ENCODE measurements around the gene MYCBP2. TPM values are rescaled to one million over a fixed set of nuclear protein-coding genes. Genes with fewer than 3 reads are reported as not detected.
"Not testable (repeated sequence)": the region's sequence is repeated elsewhere in the genome, so short reads cannot be mapped to it uniquely, and the experiment has no call there.

The MYCBP2 gene
- total RNA-seq, 1 donor from 2014 or later = 84.7 TPM

DNA sequence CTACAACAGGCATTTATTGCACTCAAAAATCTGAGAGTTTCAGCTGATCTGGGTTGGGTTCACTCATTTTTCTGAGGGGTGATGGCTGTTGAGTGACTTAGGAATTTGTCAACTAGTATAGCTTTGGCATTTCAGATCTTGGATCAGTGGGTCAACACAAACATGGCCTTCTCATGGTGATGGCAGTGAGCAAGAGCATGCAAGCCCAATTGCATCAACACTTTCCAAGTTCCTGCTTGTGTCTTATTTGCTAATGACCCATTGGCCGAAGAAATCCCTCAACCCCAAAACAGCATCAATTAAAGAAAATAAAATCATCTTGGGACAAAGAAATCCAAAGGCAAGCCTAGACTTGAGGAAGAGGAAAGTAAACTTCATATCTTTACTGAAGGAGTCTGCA, 23.9 kb upstream of the MYCBP2 start:
- H3K36me3 Mint-ChIP-seq (ENCODE audit: unreplicated experiment) = no peaks in the 10 kb centered on the region

DNA sequence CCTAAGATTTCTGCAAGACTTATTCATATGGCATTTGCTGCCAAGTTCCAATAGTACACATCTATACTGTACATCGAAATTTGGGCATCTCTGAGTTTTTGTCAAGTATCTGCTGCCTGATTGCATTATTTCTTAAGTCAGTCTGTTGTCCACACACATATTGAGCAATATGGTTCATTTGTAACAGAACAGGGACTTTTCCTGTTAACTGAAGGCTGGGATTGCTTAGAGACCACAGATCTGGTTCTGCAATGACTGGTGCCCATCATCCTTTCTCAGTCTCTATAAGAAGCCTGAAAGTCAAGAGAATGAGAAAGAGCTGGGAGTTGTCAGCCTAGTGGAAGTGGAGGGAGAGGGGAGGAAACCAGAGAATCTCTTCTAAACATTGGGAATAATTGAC, 22.5 kb upstream of the MYCBP2 start:
- no peak overlapping the region for H3K27ac Mint-ChIP-seq (ENCODE audit: unreplicated experiment)
- no peak for DNase-seq (ENCODE audit: extremely low spot score, unreplicated experiment)
- no peaks in the 10 kb centered on the region for H3K9me3 Mint-ChIP-seq (ENCODE audit: unreplicated experiment)
- no peaks in the 10 kb centered on the region for H3K4me1 Mint-ChIP-seq (ENCODE audit: unreplicated experiment)
- no peaks in the 10 kb centered on the region for H3K36me3 Mint-ChIP-seq (ENCODE audit: unreplicated experiment)
- H3K27me3 Mint-ChIP-seq (ENCODE audit: unreplicated experiment) = peaks cover 37% of the 10 kb centered on the region
- TF ChIP-seq, protein P1, sequence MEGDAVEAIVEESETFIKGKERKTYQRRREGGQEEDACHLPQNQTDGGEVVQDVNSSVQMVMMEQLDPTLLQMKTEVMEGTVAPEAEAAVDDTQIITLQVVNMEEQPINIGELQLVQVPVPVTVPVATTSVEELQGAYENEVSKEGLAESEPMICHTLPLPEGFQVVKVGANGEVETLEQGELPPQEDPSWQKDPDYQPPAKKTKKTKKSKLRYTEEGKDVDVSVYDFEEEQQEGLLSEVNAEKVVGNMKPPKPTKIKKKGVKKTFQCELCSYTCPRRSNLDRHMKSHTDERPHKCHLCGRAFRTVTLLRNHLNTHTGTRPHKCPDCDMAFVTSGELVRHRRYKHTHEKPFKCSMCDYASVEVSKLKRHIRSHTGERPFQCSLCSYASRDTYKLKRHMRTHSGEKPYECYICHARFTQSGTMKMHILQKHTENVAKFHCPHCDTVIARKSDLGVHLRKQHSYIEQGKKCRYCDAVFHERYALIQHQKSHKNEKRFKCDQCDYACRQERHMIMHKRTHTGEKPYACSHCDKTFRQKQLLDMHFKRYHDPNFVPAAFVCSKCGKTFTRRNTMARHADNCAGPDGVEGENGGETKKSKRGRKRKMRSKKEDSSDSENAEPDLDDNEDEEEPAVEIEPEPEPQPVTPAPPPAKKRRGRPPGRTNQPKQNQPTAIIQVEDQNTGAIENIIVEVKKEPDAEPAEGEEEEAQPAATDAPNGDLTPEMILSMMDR (IDR thresholded peaks at IDR 0.05) = no peak
- no peak overlapping the region for H3K4me3 Mint-ChIP-seq (ENCODE audit: unreplicated experiment)

More for the DNA sequence above, 23.9 kb upstream of the MYCBP2 start:
- H3K9me3 Mint-ChIP-seq (ENCODE audit: unreplicated experiment) = no peaks in the 10 kb centered on the region
- TF ChIP-seq, protein P1 (IDR thresholded peaks at IDR 0.05) = no peak
- H3K27ac Mint-ChIP-seq (ENCODE audit: unreplicated experiment) = no peak overlapping the region
- no peak overlapping the region for H3K4me3 Mint-ChIP-seq (ENCODE audit: unreplicated experiment)
- DNase-seq (ENCODE audit: extremely low spot score, unreplicated experiment) = no peak
- H3K4me1 Mint-ChIP-seq (ENCODE audit: unreplicated experiment) = no peaks in the 10 kb centered on the region
- H3K27me3 Mint-ChIP-seq (ENCODE audit: unreplicated experiment) = peaks cover 35% of the 10 kb centered on the region

DNA sequence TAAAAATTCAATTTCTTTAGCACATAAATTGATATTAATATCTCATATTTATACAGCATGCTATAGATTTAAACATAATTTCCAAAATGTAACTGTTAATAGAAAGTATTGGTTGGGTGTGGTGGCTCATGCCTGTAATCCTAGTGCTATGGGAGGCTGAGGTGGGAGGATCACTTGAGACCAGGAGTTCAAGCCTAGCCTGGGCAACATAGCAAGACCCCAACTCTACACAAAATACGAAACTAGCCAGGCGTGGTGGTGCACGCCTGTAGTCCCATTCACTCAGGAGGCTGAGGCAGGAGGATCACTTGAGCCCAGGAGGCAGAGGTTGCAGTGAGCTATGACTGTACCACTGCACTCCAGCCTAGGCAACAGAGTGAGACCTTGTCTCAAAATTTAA, 20.5 kb upstream of the MYCBP2 start:
- H3K27ac Mint-ChIP-seq (ENCODE audit: unreplicated experiment); H3K9me3 Mint-ChIP-seq (ENCODE audit: unreplicated experiment); H3K36me3 Mint-ChIP-seq (ENCODE audit: unreplicated experiment); H3K4me1 Mint-ChIP-seq (ENCODE audit: unreplicated experiment); DNase-seq (ENCODE audit: extremely low spot score, unreplicated experiment); H3K4me3 Mint-ChIP-seq (ENCODE audit: unreplicated experiment): not testable (repeated sequence)
- peaks cover 23% of the 10 kb centered on the region for H3K27me3 Mint-ChIP-seq (ENCODE audit: unreplicated experiment)

DNA sequence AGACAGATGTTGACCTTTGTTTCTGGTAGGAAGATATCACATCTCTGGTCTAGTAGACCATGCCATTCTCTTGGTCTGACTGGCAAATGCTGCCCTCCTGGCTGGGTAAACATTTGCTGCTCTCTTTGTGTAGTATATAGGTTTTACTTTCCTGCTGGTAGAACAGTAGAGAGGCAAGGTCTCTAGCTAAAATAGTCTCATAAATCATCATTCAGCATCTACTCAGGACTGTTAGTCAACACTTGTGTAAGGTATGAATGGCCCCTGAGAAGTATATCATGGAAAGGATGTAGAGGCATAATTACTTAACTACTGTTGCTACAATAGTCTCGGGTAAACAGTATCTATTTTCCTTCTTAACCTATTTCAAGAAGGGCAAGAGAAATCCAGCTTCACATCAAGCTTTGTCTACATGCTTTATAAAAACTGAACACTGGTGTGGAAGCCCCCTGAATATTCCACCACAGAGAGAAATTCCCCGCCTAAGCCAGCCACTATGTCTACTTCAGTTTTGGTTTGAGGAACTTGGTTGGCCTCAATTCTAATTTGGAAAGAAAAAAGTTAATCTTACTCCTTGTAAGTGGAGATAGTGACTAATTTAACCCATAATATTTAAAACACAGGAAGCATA, 18.4 kb upstream of the MYCBP2 start:
- TF ChIP-seq, protein P1 (IDR thresholded peaks at IDR 0.05) = no peak
- Mint-ChIP-seq H3K27me3 (ENCODE audit: unreplicated experiment) (peaks cover 14% of the 10 kb centered on the region), H3K36me3 (ENCODE audit: unreplicated experiment) (no peaks in the 10 kb centered on the region), H3K27ac (ENCODE audit: unreplicated experiment) (no peak overlapping the region), H3K4me3 (ENCODE audit: unreplicated experiment) (no peak overlapping the region), H3K9me3 (ENCODE audit: unreplicated experiment) (peaks cover 3% of the 10 kb centered on the region), H3K4me1 (ENCODE audit: unreplicated experiment) (no peaks in the 10 kb centered on the region)
- DNase-seq (ENCODE audit: extremely low spot score, unreplicated experiment) = no peak

DNA sequence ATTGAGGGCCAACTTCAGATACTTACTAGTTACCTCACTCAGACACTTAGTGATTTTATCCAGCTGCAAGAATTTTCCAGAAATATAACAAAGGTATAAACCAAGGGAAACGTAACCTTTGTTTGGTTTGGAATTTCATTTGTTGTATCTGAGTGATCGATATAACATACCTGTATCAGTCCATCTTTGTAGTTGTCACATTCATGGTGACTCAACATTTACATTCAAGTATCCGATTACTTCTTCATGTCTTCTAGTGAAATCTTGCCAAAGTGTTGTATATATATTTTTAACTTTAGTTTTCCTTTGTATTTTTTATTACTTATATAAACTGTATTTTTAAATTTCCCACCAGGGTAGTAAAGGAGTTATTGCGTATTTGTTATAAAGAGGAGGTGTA, 16.9 kb upstream of the MYCBP2 start:
- Mint-ChIP-seq H3K27ac (ENCODE audit: unreplicated experiment) (no peak overlapping the region), H3K4me3 (ENCODE audit: unreplicated experiment) (no peak overlapping the region), H3K36me3 (ENCODE audit: unreplicated experiment) (no peaks in the 10 kb centered on the region)

More for the DNA sequence above, 16.9 kb upstream of the MYCBP2 start:
- H3K9me3 Mint-ChIP-seq (ENCODE audit: unreplicated experiment) = peaks cover 3% of the 10 kb centered on the region
- DNase-seq (ENCODE audit: extremely low spot score, unreplicated experiment) = no peak
- TF ChIP-seq, protein P1 (IDR thresholded peaks at IDR 0.05) = no peak
- H3K4me1 Mint-ChIP-seq (ENCODE audit: unreplicated experiment) = no peaks in the 10 kb centered on the region
- peaks cover 18% of the 10 kb centered on the region for H3K27me3 Mint-ChIP-seq (ENCODE audit: unreplicated experiment)
